Activated CD8-positive, alpha-beta memory T cell treated with anti-CD3 and anti-CD28 coated beads, Interleukin-2, amount 50 U/mL, for 1 hour (primary cell): ENCODE measurements around the gene ATG7.

Source experiments
- DNase-seq: peaks from one replicate; pipeline ENCODE4 v3.0.0-alpha.2; 2020; ENCODE audit errors: extremely low read depth

Gene ATG7

DNA sequence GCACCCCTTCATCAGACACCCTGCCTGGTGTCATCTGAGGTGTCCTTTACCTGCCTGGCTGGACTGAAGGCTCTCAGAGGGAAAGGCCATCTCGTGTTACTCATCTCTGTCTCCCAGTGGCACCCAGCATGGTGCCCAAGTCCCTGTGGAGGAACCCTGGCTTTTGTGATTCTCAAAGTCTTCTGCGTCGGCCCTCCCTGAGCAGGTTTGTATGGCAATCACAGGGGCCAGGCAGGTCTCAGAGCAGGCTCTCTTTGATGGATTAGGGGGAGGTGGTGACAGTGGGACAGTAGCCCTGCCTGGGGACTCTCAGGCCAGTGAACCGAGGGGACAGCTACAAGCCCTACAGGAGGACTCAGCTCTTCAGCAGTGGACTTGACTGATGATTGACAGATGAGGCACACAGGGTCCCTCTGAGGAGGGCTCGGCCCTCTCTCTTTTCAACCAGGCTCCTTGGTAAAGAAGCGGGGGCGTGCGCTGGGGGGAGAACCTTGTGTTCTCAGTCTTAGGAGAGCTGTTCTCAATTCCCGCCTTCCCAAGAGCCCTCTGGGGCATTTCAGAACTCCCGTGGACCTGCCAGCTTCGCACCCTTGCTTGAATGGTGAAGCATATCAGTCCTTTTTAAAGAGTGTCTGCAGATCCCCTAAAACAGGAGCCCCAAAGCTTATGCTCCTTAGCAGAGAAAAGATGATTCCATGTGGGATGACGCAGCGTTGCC lies 263.2 kb downstream of the ATG7 start:
- DNase-seq = no peak

GRCh38 chr3:11536132-11536935 lies 264.1 kb downstream of the ATG7 start:
- no peak for DNase-seq

- DNase-seq = no peak
Measured at GRCh38 chr3:11536936-11537612, 264.9 kb downstream of the ATG7 start.

- DNase-seq = no peak
Measured at GRCh38 chr3:11538581-11538980, 266.4 kb downstream of the ATG7 start.

- no peak for DNase-seq
Measured at GRCh38 chr3:11539218-11539617, 267.0 kb downstream of the ATG7 start.

DNA sequence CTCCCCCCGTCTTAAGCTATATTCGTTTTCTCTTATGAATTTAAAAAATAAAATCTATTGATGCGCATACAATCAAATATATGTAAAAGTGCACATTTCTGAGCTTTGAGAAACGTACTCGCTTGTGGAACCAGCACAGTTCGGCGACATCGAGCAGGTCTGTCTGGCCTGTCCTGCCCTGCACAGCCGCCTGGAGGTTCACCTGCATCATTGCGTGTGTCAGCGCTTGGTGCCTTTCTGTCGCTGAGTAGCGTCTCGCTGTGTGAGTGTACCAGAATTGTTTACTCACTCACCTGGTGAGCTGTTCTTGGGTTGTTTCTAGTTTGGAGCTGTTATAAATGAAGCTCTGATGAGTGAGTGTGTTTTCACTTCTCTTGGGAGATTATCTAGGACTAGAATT lies 267.5 kb downstream of the ATG7 start:
- DNase-seq = no peak

GRCh38 chr3:11541321-11542303 lies 269.4 kb downstream of the ATG7 start:
- no peak for DNase-seq

- DNase-seq = no peak
Measured at GRCh38 chr3:11542551-11542950, 270.4 kb downstream of the ATG7 start.

GRCh38 chr3:11543141-11543947 lies 271.1 kb downstream of the ATG7 start:
- no peak for DNase-seq

GRCh38 chr3:11543948-11544387 lies 271.8 kb downstream of the ATG7 start:
- no peak for DNase-seq

DNA sequence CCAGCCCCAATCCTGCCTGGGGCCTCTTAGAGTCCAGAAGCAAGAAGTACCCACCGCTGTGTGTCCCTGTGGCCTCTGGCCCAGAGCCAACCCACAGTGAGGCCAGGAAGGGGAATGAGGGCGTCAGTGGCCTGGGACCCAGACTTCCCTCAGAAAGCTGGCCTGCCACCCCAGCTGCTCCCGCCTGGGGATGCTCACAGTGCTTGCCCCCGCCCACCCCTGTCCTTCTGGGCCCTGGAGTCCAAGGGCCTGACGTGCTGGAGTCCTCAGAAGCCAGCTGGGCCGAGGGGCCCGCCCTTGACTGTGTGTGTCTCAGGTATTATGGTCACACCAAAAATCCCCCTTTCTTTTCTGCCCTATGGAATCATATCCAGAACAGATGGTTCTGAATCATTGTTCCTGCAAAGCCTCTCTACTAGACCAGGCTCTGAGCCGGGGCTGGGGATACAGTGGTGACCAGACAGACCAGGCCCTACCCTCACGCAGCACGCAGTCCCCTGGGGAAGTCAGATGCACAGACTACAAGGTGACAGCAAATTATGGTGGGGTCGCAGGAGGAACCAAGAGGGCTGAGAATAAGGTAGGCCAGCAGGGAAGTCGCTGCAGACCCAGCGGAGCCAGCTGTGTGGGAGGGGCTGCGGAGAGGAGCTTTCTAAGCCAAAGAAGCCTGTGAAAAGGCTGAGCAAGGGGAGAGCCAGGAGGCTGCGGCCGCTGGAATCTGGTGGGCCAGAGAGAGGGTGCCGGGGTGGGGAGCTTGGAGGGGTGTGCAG lies 272.4 kb downstream of the ATG7 start:
- no peak for DNase-seq

DNA sequence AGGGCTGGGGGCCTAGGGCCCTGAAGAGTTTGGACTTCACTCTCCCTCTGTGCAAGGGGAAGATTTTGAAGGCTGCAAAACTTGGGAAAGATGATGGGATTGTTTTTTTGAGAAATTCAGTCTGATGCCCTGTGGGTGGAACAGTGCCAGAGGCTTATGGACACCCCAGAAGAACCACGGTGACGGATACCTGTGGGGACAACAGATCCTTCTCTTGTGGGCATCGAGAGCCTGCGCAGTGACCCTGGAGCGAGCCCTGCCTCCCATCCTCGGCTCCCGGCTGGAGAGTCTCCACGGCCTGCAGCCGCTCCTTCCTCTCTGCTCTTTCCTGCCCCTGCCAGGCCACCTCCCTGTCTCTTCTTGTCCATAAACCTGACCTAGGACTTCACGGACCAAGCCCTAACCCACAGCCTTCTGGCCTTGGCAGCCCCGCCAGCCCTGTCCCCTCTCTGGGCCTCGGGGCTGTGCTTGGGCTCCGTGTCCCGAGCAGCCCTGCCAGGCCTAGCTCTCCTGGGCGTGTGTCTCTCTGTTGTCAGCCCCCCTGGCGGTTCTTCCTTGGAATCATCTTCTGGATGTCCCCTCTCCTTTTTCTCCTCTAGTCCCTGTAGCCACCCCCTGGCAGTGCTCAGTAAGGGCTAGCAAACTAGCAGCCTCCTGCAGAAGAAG lies 273.1 kb downstream of the ATG7 start:
- no peak for DNase-seq

- no peak for DNase-seq
Measured at GRCh38 chr3:11546657-11547302, 274.6 kb downstream of the ATG7 start.

GRCh38 chr3:11547498-11547897 lies 275.3 kb downstream of the ATG7 start:
- DNase-seq = no peak

DNA sequence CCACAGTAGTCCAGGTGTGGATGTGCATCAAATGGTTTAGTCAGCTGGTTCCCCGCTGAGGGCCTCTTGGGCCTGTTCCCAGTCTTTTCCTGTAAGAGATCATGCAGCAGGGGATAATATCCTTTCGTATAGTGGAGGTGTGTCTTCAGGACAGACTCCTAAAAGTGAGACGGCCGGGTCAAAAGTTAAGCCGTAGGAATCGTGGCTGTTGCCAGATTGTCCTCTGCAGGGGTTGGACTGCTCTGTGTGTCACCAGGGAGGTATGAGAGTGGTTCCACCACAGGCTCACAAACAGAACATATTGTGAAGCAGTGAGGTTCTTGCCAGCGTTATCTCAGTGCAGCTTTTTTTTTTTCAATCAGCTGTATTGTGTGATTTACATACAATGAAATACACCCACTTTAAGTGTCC lies 276.5 kb downstream of the ATG7 start:
- no peak for DNase-seq

- DNase-seq = no peak
Measured at GRCh38 chr3:11549580-11550140, 277.5 kb downstream of the ATG7 start.

- DNase-seq = no peak
Measured at GRCh38 chr3:11551036-11551435, 278.8 kb downstream of the ATG7 start.
